ENCODE data around the gene CLSTN2. TPM values are rescaled to one million over a fixed set of nuclear protein-coding genes. Genes with fewer than 3 reads are reported as not detected.

The CLSTN2 gene
- total RNA-seq, 4 donors from 2014 or later = 13.4 to 21.3 (median 19.4) TPM

- WGBS, 2 donors = 55 to 59% methylated on average over 4 of the region's 4 CpGs
- Histone ChIP-seq H3K4me3 (no peak overlapping the region), H3K9me3 (no peaks in the 10 kb centered on the region), H3K36me3 (no peaks in the 10 kb centered on the region), H3K27ac (no peak overlapping the region), H3K27me3 (no peaks in the 10 kb centered on the region), H3K4me1 (no peaks in the 10 kb centered on the region)
- DNase-seq (ENCODE audit: low spot score in 2 of 2) = no peak
- TF ChIP-seq POLR2A (IDR thresholded peaks at IDR 0.05) = no peak
- TF ChIP-seq CTCF (IDR thresholded peaks at IDR 0.05) = no peak
- no peak for TF ChIP-seq EP300 (IDR thresholded peaks at IDR 0.05)
Measured at GRCh38 chr3:140103986-140104645, 169.1 kb downstream of the CLSTN2 start.

- Histone ChIP-seq H3K27ac (no peak overlapping the region), H3K4me1 (peaks cover 0 to 6% (median 0%) of the 10 kb centered on the region in 4 donors), H3K27me3 (no peaks in the 10 kb centered on the region), H3K9me3 (no peaks in the 10 kb centered on the region), H3K36me3 (no peaks in the 10 kb centered on the region), H3K4me3 (no peak overlapping the region)
- no peak for DNase-seq (ENCODE audit: low spot score in 2 of 2)
- TF ChIP-seq POLR2A (IDR thresholded peaks at IDR 0.05) = no peak
- no peak for TF ChIP-seq EP300 (IDR thresholded peaks at IDR 0.05)
- TF ChIP-seq CTCF (IDR thresholded peaks at IDR 0.05) = no peak
- WGBS, 2 donors = 89 to 90% methylated on average over 3 of the region's 3 CpGs
Measured at GRCh38 chr3:140113996-140114788, 179.2 kb downstream of the CLSTN2 start.

- no peaks in the 10 kb centered on the region for H3K27me3 ChIP-seq
- H3K9me3 ChIP-seq = no peaks in the 10 kb centered on the region
- H3K27ac ChIP-seq = no peak overlapping the region
- TF ChIP-seq CTCF (IDR thresholded peaks at IDR 0.05) (no peak), EP300 (IDR thresholded peaks at IDR 0.05) (no peak), POLR2A (IDR thresholded peaks at IDR 0.05) (no peak)
- H3K4me1 ChIP-seq = peaks cover 0 to 6% (median 0%) of the 10 kb centered on the region in 4 donors
- 65 to 71% methylated on average over 2 of the region's 2 CpGs for WGBS, 2 donors
- H3K36me3 ChIP-seq = no peaks in the 10 kb centered on the region
- H3K4me3 ChIP-seq = no peak overlapping the region
- DNase-seq (ENCODE audit: low spot score in 2 of 2) = no peak
Measured at GRCh38 chr3:140114789-140115080, 179.8 kb downstream of the CLSTN2 start.

GRCh38 chr3:140117096-140117526, 182.1 kb downstream of the CLSTN2 start:
- 16 to 24% methylated on average over 4 of the region's 4 CpGs for WGBS, 2 donors
- no peaks in the 10 kb centered on the region for H3K27me3 ChIP-seq
- peaks cover 0 to 6% (median 0%) of the 10 kb centered on the region in 4 donors for H3K4me1 ChIP-seq
- DNase-seq (ENCODE audit: low spot score in 2 of 2) = no peak
- H3K36me3 ChIP-seq = no peaks in the 10 kb centered on the region
- H3K27ac ChIP-seq = no peak overlapping the region
- TF ChIP-seq POLR2A (IDR thresholded peaks at IDR 0.05) (no peak), CTCF (IDR thresholded peaks at IDR 0.05) (no peak), EP300 (IDR thresholded peaks at IDR 0.05) (no peak)
- H3K9me3 ChIP-seq = no peaks in the 10 kb centered on the region
- H3K4me3 ChIP-seq = no peak overlapping the region

GRCh38 chr3:140122183-140122582, 187.2 kb downstream of the CLSTN2 start:
- 22 to 28% methylated on average over 3 of the region's 3 CpGs for WGBS, 2 donors
- H3K9me3 ChIP-seq = no peaks in the 10 kb centered on the region
- no peaks in the 10 kb centered on the region for H3K36me3 ChIP-seq
- no peak overlapping the region for H3K4me3 ChIP-seq
- TF ChIP-seq POLR2A (IDR thresholded peaks at IDR 0.05) (no peak), CTCF (IDR thresholded peaks at IDR 0.05) (no peak), EP300 (IDR thresholded peaks at IDR 0.05) (no peak)
- no peak for DNase-seq (ENCODE audit: low spot score in 2 of 2)
- no peaks in the 10 kb centered on the region for H3K27me3 ChIP-seq
- no peak overlapping the region for H3K27ac ChIP-seq
- H3K4me1 ChIP-seq = no peaks in the 10 kb centered on the region

All from tibial nerve (tissue), 4 donors.